NK-92 (cell line): ENCODE results near the gene SMG5.
"Not testable (repeated sequence)": the region's sequence is repeated elsewhere in the genome, so short reads cannot be mapped to it uniquely, and the experiment has no call there.

Experiments
- DNase-seq: peaks from one replicate; lab custom pipeline; 2025; ENCODE audit not compliant: unreplicated experiment; lab: John Stamatoyannopoulos, UW

Gene SMG5

GRCh38 chr1:156282479-156283222 lies at the start of gene SMG5:
Gene SMG5 (minus strand): TSS chr1:156282825. CDS start chr1:156282680, 145 bp downstream.
- DNase-seq: peak; percentile 76

- DNase-seq: not testable (repeated sequence)
These were observed 40.6 kb upstream of the SMG5 start for GRCh38 chr1:156323179-156323578.

GRCh38 chr1:156320560-156320959 lies 37.9 kb upstream of the SMG5 start:
- DNase-seq: no peak

DNA sequence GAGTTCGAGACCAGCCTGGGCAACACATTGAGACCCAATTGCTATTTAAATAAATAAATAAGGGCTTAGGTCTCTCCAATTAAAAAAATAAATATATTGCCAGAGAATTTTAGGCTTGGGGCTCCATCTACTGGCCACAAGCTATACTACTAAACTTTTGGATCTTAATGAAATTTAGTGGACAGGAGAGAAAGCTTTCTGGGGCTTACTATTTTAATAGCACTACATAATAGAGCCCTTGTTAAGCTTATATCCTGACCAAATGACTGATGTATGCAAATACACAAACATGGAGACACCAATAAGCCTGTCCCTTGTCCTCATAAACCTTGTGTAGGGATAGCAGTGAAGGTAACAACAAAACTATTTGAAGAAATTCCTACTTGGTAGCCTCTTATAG lies 37.0 kb upstream of the SMG5 start:
- no peak for DNase-seq

GRCh38 chr1:156316909-156317308 lies 34.3 kb upstream of the SMG5 start:
- DNase-seq: no peak

DNA sequence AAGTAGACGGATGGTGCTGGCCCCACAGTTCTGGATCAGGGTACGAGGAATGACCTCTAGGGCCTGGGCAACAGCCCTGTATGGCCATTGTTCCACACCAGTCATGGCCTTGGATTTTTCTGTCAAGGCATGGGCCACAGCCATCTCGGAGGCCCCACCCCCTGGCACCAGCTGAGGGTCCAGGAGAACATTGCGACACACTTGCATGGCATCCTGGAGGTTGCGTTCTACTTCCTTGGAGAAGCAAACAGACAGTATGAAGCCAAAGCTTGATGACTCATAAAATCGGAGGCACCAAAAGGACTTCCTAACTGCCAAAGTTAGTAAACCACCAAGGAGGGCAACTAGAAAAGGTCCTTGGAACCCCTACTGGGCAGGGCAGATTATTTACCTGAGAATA lies 28.3 kb upstream of the SMG5 start:
- DNase-seq: no peak

- no peak for DNase-seq
These were observed 25.5 kb upstream of the SMG5 start for GRCh38 chr1:156308078-156308477.

GRCh38 chr1:156305215-156305614 lies 22.6 kb upstream of the SMG5 start:
- no peak for DNase-seq

DNA sequence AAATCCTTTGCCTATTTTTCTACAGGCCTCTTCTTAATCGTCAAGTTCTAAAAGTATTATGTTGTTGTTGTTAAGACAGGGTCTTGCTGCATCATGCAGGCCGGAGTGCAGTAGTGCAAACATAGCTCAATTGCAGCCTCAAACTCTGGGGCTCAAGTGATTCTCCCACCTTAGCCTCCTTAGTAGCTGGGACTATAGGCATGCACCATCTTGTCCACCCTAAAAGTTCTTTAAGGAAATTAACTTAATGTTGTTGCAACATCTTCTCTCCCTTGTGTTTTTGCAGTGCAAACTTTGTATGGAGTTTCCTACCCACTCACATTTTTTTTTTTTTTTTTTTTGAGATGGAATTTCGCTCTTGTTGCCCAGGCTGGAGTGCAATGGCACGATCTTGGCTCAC lies 20.6 kb upstream of the SMG5 start:
- DNase-seq: no peak

DNA sequence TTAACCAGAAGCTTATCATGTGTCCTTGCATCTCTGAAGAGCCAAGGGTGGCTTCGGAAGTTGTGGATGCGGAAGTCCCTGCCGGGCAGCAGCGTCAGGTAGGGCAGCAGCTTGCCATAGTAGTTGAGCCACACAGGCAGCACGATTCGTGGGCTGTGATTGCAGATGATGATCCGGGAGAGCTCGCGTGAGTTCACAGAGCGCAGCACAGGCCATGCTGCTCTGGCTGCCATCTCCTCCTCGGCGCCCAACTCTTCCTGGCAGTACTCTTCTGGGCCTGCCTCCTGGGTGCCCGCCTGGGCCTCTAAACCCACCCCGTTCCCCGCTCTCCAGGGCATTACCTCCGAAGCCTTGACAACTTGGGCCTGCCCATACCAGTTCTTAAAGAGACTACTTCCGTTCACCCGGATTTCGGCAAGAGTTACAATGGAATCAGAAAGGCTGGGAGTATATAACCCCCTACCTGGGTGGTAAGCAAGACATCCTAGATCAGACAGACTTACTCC lies 16.3 kb upstream of the SMG5 start, which contains the start of gene VHLL:
Gene VHLL, minus strand, starts transcription at position 456 of the 506 bp plus-strand sequence. Its CDS starts 118 bp downstream, at position 338.
- DNase-seq: no peak

DNA sequence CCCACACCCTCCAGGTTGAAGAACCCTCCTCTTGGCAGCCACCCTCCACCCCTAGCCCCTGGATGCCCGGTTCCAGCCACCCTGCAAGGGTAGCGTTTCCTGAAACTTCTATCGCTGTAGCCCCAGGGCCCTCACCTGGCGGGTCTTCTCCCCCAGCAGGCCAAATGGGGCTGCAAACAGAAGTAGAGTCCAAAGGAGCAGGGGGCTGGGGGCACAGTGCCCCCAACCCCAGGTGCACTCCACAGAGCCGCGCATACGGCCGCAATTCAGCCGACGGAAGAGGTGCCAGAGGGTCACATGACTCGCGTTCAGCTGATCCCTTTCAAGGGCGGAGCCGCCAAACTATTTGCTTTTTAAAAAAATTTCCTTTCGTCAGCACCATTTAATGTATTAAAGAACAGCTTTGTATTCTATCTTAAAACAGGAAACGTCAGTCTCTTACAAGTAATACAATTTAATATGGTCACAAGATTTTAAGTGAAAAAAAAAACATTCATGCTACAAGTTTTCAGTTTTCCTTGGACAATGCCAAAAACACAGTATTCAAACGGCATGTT lies 12.8 kb upstream of the SMG5 start, which contains the start of gene GLMP:
Gene GLMP, minus strand, starts transcription at position 289 of the 557 bp plus-strand sequence. Its CDS starts 34 bp downstream, at position 255.
- no peak for DNase-seq

- DNase-seq: no peak
These were observed 11.3 kb upstream of the SMG5 start for GRCh38 chr1:156293895-156294294.

DNA sequence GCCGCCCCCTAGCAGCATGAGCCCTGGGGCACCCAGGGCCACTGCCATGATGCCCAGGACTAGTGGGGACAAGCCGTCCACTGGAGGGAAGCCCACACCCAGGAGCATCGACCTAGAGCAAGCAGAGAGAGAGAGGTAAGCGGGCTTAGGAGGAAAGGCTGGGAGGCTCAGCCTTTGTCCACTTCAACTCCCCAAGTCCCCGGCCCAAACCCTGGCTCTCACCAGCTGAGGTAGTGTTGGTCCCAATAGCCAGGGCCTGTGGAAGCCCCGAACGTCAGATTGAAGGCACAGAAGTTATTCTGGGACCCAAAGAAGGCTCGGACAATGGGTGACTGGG lies 10.4 kb upstream of the SMG5 start:
- DNase-seq: no peak

GRCh38 chr1:156291226-156292061 lies 8.8 kb upstream of the SMG5 start:
- no peak for DNase-seq

DNA sequence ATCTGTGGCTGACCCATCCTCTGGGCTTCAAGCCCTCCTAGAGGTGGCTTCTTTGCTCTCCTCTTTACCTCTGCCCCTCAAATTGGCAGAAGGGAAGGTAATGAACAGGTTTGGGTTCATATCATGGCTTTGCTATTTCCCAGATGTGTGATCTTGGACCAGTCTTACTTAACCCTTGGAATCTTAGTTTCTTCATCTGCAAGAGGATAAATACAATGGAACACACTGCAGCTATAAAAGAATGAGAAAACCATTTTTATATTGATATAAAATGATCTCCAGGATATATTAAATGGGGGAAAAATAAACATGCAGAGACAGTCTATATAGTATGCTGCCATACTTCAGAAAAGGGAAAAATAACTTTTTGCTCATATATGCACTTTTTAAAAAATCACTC lies 7.2 kb upstream of the SMG5 start:
- DNase-seq: no peak

- no peak for DNase-seq
These were observed 3.4 kb upstream of the SMG5 start for GRCh38 chr1:156286061-156286460.

DNA sequence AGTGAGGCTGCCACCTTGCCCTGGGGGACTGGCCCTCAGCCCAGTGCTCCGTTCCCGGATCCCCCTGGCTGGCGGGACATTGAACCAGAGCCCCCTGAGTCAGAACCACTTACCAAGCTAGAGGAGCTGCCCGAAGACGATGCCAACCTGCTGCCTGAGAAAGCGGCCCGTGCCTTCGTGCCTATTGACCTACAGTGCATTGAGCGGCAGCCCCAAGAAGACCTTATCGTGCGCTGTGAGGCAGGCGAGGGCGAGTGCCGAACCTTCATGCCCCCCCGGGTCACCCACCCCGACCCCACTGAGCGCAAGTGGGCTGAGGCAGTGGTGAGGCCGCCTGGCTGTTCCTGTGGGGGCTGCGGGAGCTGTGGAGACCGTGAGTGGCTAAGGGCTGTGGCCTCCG lies 2.8 kb upstream of the SMG5 start:
- DNase-seq: no peak

- DNase-seq: no peak
These were observed 2.1 kb upstream of the SMG5 start for GRCh38 chr1:156284757-156285156.

- no peak for DNase-seq
These were observed 1.5 kb upstream of the SMG5 start, which contains the start of gene TMEM79 for GRCh38 chr1:156284112-156284511. Gene TMEM79 (plus strand): TSS chr1:156284325. CDS start chr1:156285227, 902 bp downstream.

GRCh38 chr1:156283521-156283920 lies 896 bp upstream of the SMG5 start:
- no peak for DNase-seq

DNA sequence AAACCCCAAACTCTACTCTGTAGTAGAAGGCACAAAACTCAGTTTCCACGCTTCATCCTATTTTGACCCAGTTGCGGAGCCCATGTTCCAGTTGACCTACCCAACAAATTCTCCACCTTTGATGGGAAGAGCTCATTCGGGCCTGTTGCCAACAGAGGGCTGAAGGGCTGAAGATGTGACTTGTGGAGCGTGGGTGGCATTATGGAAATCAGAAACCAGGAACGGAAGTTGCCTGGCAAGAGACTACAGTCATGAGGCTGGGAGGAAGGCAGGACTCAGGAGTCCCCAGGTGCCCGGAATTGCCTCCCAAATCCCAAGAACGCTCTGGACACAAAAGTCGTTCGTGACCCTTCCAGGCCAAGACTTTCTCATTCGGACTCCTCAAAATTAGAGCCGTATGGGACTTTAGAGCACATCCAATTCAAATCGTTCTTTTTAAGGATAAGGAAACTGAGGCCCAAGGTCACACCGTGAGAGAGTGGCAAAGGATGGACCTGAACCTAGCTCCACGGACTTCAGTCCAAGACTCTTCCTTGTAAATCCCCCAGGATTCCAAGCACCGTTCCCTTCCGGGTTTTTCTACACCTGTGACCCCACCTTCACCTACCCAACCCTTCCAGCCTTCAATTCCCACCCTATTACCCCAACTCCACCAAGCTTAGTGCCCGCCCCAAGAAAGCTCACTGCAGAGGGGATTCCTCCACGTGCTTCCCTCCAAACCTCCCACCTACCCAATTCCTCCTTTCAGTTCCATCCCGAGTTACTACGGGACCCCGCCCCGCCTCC lies 739 bp downstream of the SMG5 start:
- DNase-seq: no peak
